Activated CD8-positive, alpha-beta memory T cell treated with anti-CD3 and anti-CD28 coated beads for 24 hours (primary cell): ENCODE measurements around the gene ADAMTS19.

Experiments
- DNase-seq: peaks from one replicate; pipeline ENCODE4 v3.0.0-alpha.2; 2020

The ADAMTS19 gene

DNA sequence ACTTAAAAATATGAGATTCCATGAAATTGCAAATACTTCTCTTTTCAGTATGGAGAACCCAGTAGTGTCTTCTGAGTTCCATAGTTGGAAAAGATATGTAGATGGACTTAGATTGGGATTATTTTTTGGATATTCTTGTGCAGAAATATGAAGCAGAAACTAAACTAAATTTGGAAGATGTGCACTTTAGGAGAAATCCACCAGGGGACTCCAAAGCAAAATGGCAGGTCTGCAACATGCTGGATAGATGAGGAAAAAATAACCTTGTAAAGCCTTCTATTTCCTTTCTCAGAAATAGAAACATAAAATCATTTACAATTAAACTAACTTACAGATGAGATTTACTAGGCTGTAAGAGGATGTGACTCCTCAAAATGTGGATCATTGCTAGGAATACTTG, 238.6 kb downstream of the ADAMTS19 start:
- DNase-seq, result no peak

DNA sequence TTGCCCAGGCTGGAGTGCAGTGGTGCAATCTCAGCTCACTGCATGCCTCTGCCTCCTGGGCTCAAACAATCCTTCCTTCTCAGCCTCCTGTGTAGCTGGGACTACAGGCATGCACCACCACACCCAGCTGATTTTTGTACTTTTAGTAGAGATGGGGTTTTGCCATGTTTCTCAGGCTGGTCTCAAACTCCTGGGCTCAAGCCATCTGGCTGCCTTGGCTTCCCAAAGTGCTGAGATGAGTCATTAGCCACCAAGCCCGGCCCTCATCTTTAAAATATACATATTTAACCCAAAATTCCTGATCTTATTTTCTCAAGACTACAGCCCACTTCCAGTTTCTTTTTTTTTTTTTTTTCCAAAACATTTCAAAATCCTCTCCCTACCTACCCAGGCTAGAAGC, 256.1 kb downstream of the ADAMTS19 start:
- no peak for DNase-seq

DNA sequence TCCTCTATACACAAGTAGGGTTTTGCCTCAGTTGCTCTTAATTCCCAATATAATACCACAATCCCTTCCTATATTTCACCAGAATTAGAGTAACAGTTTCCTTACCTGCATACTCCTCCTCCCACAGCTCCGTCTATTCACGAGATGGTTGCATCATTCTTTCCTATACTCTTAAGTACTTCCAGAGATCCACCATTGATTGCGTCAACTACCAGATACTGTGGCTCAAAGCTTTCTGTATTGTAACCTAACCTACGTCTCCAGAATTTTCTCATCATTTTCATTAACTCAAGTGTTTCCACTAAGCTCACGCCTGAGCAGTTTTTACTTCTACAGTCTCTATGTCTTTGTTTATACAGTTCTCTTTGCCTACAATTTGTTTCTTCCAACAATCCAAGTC, 256.6 kb downstream of the ADAMTS19 start:
- no peak for DNase-seq

DNA sequence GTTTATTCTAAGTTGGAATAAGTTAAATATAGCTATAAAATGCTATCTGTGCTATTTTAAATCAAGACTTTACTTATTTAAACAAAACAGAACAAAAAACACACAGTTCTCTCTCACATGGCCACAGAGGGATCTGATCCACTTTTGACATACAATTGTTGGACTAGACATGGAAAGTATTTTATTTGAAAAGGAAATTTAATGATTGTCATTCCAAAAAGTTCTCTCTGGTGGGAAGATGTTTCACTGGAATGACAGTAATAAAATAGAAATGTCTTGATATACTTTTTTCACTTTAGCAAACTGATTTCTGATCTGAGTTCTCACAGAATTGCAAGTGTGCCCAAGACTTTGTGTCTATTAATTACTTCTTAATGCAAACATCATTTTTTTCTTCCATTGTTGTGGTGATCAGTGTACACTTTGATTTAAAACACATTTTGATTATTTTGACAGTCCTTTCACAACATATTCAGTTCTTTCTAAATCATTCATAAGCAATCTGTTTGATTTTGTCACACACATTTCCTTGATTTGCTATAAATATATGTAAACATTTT, 257.7 kb downstream of the ADAMTS19 start:
- DNase-seq, result no peak

DNA sequence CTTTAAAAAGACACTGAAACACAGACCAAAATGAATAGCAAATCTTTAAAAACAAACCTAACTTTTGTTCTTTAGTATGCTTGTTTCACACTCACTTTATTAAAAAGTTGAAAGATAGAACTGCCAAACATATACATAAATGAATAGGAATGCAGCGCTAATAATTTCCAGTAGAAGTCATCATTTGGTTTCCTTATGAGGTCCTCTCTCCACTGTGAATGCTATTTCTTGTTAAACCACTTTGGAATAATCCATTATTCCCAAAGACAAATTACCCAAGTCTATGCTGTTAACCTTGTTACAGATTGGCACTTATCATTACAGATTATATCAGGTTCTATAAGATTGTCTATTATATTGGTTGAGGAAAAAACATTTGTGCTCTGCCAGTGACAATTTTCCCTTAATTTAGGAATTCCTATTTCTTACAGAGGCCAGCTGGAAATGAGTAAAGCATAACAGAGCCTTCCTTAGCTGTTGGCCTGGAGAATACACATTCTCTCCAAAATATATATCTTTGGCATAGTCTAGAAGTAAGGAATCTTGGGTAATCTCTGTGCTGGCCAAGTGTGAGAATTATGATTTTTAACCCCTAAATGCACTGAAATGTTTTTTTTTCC, 258.5 kb downstream of the ADAMTS19 start:
- DNase-seq, result no peak

DNA sequence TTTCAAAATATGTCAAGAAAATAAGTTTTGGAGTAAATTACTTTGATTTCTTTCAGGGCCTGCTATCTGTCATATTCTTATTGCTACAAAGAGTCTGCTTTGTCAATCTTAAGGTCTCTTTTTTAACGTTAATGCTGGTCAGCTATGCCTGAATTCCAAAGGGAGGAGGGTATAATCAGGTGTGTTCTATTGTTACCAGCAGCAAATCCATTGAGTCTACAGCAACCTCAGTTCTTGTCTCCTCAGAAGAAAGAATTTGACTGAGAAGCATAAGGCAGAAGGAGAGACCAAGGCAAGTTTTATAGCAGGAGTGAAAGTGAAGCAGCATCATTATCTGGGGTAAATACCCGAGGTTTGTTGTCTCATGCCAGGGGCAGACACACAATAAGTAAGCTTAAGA, 264.1 kb downstream of the ADAMTS19 start:
- DNase-seq, result no peak

DNA sequence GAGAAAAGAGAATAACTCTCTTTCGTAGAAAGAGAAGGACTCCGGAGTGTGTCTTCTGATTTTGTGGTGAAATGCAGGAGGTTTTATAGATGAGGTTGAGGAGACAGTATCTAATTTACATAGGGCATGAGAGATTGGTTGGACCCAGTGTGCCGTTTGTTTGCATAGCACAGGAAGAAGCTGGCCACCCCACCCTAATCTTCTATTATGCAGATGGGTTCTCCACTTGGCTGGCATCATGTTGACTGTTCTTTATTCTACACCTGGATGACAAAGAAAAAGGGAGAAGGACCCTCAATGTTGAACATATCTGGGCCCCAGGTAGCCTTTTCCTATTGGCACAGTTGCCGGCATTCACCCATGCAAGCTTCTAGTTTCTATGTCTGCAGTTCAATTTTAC, 264.5 kb downstream of the ADAMTS19 start:
- no peak for DNase-seq

DNA sequence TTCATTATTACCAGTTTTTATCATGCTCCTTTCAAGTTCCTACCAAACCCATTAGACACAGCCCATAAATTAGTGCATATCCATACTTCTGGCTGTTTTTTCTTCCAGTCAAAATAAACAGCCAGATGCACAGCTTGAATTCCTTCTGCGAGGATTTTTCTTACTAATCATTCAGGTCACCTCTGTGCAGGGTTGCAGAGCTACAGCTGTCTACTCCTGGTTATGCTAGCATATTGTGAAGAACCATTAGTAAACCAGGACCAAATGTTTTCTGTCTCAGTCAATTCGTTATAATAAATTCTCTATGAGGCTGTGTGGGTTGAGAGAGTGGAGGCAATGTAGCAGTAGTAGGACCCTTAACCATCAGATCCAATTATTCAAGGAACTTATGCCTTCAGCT, 279.7 kb downstream of the ADAMTS19 start:
- no peak for DNase-seq

DNA sequence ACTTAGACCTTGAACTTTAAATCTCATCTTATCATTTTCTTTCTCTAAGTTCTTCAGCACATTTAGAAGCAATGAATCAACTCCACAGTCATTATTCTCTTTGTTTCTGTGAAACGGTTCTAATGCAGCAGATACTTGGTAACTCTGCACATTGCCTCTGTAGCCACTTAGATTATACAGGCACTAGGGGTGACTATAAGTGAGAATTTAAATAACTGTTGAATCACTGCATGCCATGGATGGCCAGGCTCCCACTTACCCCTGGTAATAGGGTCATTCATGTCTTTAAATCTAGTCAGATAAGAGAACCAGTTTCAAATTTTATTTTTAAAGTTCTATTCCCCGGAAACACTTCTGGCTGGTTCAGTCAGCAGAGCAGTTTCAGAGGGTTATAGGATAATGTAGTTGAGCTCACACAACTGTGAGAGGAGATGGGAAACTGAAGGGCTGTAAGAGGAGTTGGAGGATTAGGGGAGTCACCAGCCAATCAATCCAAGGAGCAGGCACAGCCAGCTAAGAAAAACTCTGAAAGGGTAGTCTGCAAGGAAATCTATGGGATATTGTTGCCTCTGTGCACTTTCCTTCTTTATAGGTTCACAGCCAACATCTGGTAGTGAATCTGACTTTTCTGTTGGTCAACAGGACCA, 283.6 kb downstream of the ADAMTS19 start:
- no peak for DNase-seq

DNA sequence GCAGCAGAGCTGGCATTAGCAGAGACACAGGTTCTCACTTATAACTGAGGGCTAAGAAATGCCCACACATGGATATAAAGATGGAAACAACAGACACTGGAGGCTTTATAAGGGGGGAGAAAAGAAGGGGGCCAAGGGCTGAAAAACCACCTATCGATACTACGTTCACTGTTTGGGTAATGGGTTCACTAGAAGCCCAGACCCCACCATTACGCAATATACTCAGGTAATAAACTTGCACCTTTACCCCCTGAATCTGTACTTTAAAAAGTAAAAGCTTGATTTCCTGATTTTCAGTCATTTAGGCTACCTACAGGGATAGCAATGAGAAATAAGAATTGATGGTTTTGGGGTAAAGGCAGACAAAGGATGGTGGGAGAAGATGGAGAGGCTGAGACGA, 285.9 kb downstream of the ADAMTS19 start:
- DNase-seq, result no peak

DNA sequence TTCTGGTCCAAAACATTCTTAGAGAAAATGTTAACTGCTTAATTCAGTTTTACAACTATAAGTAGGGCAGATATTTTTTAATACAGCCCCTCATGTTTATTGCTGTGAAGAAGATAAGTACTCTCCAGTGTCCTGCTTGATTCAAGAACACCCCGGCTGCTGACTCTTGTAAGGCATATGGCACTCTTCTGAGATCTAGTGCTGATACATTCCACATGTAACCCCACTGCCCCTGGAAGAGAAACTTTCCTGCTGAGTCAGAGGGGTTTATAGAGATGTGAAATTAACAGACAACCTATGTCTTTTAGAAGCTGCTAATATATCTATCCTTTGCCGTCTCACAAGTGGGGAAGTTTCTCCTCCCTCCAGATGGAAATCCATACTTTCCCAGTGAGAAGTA, 286.8 kb downstream of the ADAMTS19 start:
- no peak for DNase-seq

DNA sequence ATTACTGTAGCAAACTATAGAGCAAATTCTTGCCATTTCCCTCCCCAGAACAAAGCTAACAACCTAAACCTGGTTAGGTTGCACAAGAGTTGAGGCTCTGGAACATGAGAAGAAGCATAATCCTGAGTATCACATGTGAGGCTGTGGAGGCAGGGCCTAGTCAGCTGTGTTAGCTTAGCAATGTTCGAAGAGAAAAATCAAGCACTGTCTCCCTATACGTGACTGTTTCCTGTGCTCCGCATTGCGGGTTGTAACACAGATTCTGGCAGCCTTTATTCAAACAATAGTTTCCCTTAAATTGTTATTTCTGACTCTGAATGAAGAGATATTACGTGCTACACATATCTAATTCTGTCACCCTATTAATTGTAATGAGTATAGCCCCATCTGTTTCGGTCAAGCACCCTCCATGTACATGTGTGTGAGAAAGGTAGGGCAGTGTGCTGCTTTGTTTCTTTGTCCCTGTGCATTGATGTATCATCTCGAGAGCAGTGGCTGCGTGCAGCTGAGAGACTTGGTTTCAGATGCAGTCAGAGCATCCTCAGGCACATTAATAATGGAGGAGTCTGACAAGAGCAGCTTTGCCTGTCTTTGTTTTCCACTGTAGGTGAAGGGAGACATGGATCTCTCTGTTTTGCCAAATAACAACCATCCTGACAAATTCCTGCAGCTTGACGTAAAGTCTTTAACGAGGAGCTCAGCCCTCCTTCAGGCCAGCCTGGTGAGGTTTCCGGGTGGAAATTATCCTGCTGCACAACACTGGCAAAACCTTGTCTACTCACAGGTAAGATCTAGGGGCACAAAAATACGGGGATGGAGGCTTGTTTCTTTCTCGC, 287.7 kb downstream of the ADAMTS19 start, which contains the start of gene MINAR2:
MINAR2 (plus strand) TSS at position 523 of the 836 bp plus-strand sequence; CDS start at position 620, 97 bp downstream.
- DNase-seq, result no peak

DNA sequence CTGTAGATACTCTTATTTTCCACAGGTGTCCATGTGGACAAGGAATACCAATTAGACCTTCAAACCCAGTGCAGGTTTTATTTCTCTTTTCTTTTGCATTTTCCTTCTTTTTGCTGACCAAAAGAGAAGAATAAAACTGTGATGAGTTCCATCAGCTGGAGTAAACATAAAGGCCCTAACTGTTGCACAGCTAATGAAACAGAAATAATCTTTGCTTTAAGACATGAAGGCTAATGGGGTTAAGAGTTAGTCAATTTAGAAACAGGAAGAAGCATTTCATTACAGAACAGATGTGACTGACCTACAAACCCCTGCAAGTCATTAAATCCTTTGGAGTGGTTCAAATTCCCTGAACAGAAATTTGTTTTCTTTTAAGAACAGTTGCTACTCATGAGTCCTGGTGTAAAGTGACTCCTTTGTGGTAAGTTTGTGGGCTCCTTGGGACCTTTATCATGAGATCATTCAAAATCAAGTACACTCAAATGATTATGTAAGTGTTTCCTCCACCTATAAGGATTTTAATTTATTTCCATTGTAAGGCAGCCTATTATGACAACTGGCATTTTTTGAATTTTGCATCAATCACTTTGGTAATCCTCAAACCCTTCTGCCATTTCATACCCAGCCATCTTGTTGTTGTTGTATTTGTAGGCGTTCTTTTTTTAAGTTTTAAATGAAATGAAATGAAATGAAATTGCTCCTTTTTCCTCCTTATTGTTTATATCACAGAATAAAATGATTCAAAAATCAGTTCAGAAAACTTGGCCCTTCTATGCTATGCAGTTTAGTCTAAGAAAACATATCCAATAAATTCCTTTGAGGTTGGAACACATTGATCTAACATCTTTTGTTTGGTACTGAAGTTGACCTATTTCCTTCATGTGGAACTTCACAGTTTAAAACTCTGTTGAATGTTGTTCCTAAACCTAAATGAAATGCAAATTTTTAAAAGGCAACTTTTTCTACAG, 289.1 kb downstream of the ADAMTS19 start:
- no peak for DNase-seq

DNA sequence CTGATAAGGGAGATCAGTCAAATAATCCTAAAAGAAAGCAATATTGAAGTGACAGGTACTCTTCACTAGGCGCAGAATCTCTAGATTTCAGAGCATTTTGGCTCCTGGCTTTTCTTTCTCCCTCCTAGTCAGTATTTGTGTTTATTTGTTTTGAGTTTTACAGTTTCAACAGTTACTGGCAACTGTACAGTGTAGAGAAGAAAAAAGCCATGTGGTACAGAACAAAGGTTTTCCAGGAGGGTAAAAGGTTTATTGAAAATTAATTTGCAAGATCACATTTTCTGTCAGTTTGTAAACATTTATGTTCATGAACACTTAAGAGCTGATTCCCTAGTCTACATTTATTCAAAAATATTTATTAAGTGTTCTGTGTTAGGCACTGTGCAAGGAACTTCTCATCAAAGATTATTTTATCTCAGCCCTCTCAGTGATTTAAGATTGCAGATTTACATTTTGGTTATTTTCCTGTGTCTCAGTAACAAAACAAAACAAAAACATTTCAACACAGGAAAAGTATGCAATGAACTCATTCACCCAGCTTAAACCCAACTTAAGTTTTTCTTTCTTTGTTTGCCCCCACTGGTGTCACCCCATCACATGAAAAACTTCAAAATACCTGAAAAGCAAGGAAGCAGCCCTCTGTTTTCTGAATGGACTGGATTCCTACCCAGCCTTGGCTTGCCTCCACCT, 300.7 kb downstream of the ADAMTS19 start:
- DNase-seq, result no peak

DNA sequence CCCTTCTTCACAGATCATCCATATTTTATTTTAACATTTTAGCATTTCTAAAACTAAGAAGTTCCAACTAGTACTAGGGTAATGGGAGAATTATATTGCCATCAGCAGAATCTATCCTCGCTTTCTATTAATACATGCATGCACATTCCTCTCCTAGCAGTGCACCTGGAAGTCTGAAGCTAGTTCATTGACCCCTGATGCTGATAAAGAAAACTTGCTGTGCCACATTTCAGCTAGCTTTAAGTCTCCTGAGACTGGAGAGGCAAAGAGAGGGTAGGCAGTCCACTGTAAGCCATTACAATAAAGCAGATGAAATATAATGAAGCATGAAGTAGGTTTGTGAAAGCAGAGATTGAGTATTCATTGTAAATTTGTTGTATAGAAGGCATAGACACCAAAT, 303.6 kb downstream of the ADAMTS19 start:
- DNase-seq, result no peak

DNA sequence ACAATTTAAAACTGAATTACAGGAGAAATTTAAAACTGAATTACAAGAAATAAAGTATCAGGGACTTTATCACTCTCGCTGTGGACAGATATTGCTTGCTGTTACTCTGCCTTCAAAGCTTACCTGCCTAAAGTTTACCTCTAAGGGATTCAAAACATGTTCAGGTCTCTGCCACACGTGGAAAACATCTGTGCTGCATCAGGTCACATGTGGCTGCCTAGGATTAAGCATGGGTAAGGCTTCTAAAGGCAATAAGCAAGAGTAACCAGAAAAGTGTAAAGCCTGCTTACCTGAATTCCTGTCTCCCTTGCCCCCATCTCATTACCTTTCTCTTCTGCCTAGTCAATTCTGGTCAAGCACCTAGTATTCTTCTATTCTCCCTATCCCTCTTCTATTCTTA, 306.7 kb downstream of the ADAMTS19 start:
- no peak for DNase-seq

DNA sequence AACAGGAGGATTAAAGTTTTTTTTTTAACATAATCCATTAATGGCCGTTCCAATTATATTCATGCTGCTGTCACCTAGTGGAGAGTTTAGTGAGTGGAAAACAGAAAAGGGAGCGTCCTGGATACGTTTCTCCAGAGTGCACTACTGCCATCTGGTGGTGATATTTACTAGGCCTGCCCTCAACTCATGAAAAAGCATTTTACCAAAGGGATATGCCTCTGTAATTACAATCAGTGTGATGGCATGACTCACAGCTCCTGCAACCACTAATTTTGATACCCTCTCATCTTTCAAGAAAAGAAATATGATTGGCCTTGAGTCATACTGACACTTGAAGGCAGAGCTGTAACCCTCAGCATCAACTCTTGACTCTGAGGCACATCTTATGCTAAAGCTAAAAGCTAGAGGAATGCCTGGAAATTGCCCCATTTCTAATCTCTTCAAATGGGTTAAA, 307.9 kb downstream of the ADAMTS19 start:
- peak; percentile 65 for DNase-seq

DNA sequence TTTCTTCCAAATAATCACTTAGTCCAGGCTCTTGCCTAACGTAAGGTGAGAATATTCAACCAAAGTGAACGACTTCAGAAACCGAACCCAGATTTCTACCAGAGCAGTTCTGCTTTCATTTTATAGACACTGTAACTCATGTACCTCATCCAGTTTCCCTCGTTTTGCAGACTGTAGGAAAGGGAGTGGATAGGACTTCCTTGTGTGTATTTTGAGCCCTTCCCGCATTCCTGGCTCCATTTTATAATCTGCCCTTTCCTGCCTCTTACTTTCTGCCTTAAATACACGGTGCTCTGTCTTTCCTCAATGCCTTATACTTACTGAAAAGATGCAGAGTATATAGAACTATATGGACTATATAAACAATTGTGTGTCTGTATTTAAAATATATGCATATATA, 308.6 kb downstream of the ADAMTS19 start:
- no peak for DNase-seq

DNA sequence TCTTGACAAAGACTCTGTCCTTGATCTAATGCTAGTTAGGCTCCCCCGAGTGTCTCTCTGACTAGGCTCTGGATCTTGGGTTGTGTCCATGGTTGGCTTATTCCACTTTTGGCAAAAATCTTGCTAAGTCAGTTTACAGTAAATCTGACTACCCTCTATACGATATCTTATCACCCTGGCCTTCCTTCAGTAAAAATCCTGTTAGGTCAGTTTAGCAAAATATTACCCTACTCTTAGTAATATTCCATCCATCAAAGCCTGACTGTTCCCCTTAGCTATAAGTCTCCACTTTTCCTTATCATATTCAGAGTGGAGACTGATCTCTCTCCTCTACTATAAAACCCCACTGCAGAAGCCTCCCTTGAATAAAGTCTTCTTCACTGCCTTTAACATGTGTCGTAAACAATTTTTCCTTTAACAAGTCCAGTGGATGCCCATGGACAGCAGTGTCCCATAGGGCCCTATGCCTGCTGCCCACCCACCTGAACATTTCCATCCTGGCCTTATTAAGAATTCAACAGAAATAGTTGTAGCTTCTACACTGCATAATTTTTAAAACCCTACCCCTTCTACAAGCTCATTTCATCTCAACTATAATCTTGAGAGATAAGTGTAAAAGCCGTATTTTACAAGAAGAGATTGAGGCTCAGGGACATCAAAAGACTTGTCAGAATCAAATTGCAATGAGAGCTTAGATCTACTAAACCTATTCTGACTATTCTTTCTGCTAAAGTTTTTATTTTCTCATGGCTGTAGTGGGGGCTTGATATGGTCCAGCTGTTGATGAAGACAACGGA, 310.1 kb downstream of the ADAMTS19 start:
- DNase-seq, result no peak

DNA sequence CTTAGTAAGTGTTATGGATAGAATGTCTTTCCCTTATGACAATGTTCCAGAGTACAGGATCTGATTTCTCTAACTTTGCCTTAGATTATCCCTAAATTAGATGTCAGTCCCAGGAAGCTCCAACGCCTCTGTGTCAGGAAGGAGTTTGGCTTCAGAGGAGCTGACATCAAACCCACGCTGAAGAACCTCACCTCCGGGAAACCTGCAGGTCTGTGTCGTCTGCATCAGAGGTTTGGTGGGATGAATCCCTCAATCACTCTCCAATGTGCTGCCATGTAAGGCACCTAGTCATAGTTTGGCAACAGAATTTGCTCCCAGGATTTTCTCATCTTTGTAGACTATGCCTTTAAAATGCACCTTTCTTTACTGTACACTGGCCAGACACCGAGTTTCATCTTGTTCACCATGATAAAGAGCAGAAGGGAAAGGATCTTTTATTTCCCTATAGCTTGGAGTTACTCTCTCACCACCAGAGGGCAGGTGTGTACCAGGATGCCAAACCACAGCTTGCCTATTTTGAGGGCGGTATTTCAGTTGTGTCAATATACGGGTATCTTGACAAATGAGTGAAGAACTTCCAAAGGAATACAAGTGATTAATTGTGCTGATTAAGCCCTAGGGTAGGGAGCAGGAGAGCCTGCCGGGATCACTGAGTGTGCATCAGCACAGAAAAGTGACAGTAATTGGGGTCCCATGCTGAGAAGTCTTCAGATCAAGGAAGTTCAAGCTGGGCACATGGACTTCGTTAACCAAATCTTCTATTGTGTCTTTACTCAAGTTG, 311.1 kb downstream of the ADAMTS19 start:
- peak; percentile 59 for DNase-seq
